HG02763 (cell line): ENCODE data around the gene MAL.

Source experiments
- ATAC-seq: cut with Tn5 transposase; IDR thresholded peaks from one replicate; pipeline ENCODE4 v1.9.1; 2021; ENCODE audit warnings: mild to moderate bottlenecking, moderate library complexity; ENCODE audit not compliant: unreplicated experiment

MAL gene

GRCh38 chr2:94996305-94997100 lies 29.0 kb upstream of the MAL start:
- no peak for ATAC-seq

GRCh38 chr2:94997981-94998930 lies 27.3 kb upstream of the MAL start:
- ATAC-seq, result no peak

- ATAC-seq, result no peak
Measured at GRCh38 chr2:94999431-94999883, 26.1 kb upstream of the MAL start.

- ATAC-seq, result no peak
Measured at GRCh38 chr2:95001051-95001562, 24.4 kb upstream of the MAL start.

- no peak for ATAC-seq
Measured at GRCh38 chr2:95001701-95002100, 23.8 kb upstream of the MAL start.

GRCh38 chr2:95002498-95002897 lies 23.0 kb upstream of the MAL start:
- ATAC-seq, result no peak

GRCh38 chr2:95004287-95004686 lies 21.2 kb upstream of the MAL start:
- ATAC-seq, result no peak

GRCh38 chr2:95004711-95005110 lies 20.8 kb upstream of the MAL start:
- ATAC-seq, result no peak

- ATAC-seq, result no peak
Measured at GRCh38 chr2:95005726-95006125, 19.8 kb upstream of the MAL start.

GRCh38 chr2:95006588-95006987 lies 18.9 kb upstream of the MAL start:
- ATAC-seq, result no peak

- no peak for ATAC-seq
Measured at GRCh38 chr2:95007031-95007609, 18.4 kb upstream of the MAL start.

GRCh38 chr2:95007822-95008221 lies 17.7 kb upstream of the MAL start:
- no peak for ATAC-seq

GRCh38 chr2:95008306-95008705 lies 17.2 kb upstream of the MAL start:
- ATAC-seq, result no peak

- ATAC-seq, result no peak
Measured at GRCh38 chr2:95008996-95009395, 16.5 kb upstream of the MAL start.

GRCh38 chr2:95009412-95009811 lies 16.1 kb upstream of the MAL start:
- ATAC-seq, result no peak

- no peak for ATAC-seq
Measured at GRCh38 chr2:95010126-95010525, 15.4 kb upstream of the MAL start.

- no peak for ATAC-seq
Measured at GRCh38 chr2:95010718-95011117, 14.8 kb upstream of the MAL start.

- ATAC-seq, result peak; percentile 74
Measured at GRCh38 chr2:95012881-95013550, 12.5 kb upstream of the MAL start.

- ATAC-seq, result no peak
Measured at GRCh38 chr2:95013726-95014125, 11.8 kb upstream of the MAL start.

GRCh38 chr2:95014126-95014708 lies 11.3 kb upstream of the MAL start:
- ATAC-seq, result no peak
